8988T (cell line): ENCODE results near the gene RAB3IP.
"Not testable (repeated sequence)": the region's sequence is repeated elsewhere in the genome, so short reads cannot be mapped to it uniquely, and the experiment has no call there.

Experiments
- DNase-seq: peaks from one replicate; pipeline ENCODE4 v3.0.0; 2011

The RAB3IP gene

DNA sequence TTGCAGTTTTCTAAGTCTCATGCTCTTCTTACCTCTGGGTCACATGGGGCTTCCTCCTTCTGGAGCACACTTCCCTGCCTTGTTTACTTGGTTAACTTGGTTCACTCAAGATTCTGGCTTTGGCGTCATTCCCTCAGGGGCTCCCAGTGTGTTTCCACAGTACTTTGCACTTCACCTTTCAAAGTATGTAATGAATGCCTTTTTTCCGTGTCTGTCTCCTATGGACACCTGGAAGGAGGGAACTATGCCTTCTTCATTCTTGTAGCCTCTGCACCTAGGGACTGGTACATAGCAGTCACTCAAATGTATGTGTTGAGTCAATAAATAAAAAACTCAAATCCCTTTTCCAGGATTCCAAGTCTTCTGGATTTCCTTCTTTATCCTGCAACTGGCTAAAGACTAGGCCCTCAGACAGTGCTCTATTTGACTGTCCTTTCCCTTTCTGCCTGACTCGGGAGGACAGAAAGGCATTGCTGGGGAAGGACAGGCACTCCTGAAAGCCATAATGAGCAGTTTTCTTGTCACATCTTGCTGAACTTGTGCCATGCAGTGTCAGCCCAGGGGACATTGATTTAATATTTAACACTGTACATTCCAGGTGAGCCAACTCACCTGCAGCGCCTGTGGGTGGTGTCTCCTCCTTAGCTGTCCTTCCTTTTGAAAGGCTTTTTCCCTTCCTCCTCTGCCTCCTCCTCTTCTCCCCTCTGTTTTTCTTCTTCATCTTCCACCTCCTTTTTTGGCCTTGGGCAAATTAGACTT lies 99.2 kb downstream of the RAB3IP start:
- no peak for DNase-seq

DNA sequence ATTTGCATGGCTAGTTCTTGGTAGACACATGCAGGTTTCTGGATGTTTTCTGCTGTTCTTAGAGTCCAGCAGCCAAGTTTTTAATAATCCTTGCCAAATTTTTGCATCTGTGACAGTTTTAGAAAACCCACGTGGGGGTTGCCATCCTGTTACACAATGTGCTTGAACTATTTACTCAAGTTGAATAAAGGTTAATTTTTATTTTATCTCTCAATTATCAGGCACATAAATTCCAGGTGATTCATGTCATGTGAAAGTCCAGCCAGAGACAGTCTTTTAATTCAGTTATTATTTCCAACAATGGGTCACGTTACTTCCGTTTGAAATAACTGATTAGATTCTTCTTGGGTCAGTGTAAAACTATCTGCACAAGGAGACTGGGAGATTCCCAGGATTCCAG lies 102.1 kb downstream of the RAB3IP start:
- DNase-seq, result no peak

DNA sequence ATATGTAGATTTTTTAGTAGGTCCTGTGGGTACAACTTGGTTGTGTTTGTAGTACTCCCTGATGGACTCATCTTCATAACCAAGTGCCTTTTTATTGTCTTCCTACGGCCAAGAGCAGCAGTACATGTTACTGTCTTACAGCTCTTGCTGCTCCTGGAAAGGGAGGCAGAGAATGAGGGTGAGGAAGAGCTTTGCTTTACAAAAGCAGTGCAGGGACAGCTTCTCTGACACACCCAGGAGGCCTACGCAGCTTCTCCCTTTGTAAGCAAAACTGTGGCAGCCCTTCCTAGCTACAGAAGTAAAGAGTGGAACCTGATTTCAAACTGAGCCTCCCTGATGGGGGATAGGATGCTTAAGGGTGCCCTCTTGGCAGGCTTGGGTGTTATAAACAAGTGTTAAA lies 104.9 kb downstream of the RAB3IP start:
- DNase-seq, result no peak

GRCh38 chr12:69844416-69844815 lies 105.8 kb downstream of the RAB3IP start:
- DNase-seq, result no peak

- no peak for DNase-seq
Observed at GRCh38 chr12:69844836-69845235, 106.2 kb downstream of the RAB3IP start.

GRCh38 chr12:69846976-69847375 lies 108.3 kb downstream of the RAB3IP start:
- no peak for DNase-seq

DNA sequence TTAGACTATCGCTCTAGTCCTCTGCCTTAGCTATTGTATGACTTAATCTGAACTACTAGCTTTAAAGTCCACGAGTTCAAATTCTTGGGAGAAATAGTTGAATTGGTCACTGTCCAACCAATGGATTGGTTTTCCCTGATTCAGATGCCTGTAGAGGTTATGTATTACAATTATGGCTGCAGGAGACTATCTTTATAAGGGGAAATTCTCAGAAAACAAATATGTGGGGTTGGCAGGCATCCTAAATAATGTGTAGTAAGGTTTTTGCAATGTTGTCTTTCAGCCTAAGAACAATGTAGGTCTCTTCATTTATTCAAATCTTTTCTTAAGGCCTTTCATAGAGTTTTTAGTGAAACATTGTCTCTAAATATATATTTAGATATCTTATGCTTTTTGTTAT lies 113.3 kb downstream of the RAB3IP start:
- no peak for DNase-seq

DNA sequence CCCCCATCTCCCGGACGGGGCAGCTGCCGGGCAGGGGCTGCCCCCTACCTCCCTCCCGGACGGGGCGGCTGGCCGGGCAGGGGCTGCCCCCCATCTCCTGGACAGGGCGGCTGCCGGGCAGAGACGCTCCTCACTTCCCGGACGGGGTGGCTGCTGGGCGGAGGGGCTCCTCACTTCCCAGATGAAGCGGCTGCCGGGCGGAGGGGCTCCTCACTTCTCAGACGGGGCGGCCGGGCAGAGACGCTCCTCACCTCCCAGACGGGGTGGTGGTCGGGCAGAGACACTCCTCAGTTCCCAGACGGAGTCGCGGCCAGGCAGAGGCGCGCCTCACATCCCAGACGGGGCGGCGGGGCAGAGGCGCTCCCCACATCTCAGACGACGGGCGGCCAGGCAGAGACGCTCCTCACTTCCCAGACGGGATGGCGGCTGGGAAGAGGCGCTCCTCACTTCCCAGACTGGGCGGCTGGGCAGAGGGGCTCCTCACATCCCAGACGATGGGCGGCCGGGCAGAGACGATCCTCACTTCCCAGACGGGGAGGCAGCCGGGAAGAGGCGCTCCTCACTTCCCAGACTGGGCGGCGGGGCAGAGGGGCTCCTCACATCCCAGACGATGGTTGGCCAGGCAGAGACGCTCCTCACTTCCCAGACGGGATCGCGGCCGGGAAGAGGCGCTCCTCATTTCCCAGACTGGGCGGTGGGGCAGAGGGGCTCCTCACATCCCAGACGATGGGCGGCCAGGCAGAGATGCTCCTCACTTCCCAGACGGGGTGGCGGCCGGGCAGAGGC lies 114.7 kb downstream of the RAB3IP start:
- DNase-seq, result not testable (repeated sequence)

DNA sequence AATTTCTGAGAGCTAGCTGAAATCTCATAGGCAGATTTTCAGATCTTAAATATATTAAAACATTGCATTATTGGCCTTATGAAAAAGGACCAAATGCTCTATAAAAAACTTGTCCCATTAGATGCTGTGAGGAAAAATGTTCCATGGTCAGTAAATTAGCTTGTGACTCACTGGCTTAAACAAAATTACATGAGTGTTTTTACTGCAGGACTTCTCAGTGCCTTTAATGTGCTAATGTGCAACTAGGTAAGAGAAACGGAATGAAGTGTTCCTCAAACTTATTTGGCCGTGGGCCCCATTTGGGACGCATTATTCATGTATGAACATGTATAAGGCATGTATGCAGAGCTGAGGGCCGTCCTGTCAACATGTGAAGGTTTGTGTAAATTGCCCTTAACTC lies 128.0 kb downstream of the RAB3IP start:
- no peak for DNase-seq

- DNase-seq, result no peak
Observed at GRCh38 chr12:69868695-69869094, 130.0 kb downstream of the RAB3IP start.

DNA sequence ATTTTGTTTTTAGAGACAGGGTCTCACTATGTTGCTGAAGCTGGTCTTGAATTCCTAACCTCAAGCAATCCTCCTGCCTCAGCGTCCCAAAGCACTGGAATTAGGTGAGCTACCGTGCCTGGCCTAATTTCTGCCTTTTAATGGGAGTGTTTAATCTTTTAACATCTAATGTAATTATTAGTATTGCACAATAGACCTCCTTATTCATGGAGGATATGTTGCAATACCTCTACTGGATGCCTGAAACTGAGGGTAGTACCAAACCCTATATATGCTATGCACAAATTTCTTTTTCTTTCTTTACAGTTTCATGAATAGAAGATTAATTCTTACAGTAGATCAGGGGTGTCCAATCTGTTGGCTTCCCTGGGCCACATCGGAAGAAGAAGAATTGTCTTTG lies 134.1 kb downstream of the RAB3IP start:
- DNase-seq, result no peak
